ENCODE results near the gene PRKG1. TPM values are rescaled to one million over a fixed set of nuclear protein-coding genes. Genes with fewer than 3 reads are reported as not detected.

PRKG1 gene
- polyA plus RNA-seq, 1 donor (not counting 4 experiments of a cell fraction or from before 2014, with no cell fraction given): 0.24 TPM

- H3K27me3 ChIP-seq (ENCODE audit: control insufficient read depth, extremely low read depth, insufficient read depth, low read length): no peaks in the 10 kb centered on the region
- H3K79me2 ChIP-seq (ENCODE audit: control insufficient read depth, insufficient read depth, low read length): no peaks in the 10 kb centered on the region
- H3K4me2 ChIP-seq (ENCODE audit: control insufficient read depth, extremely low read depth, insufficient read depth, low read depth, low read length): no peak overlapping the region
- dilution Hi-C loops (cut with MboI; ENCODE audit: extremely low pct_ligation_motif_present, low sequenced_read_pairs): no loop called here
- no peak overlapping the region for H3K9ac ChIP-seq (ENCODE audit: control insufficient read depth, extremely low read depth, insufficient read depth, low read length)
- H2AFZ ChIP-seq (ENCODE audit: control insufficient read depth, low read length): no peak overlapping the region
- H3K4me3 ChIP-seq (ENCODE audit: control insufficient read depth in 2 of 3, extremely low read depth in 1 of 3, insufficient read depth in 2 of 3, low read depth in 1 of 3, low read length in 3 of 3): no peak overlapping the region
- no peak for TF ChIP-seq EZH2 (IDR thresholded peaks at IDR 0.05; ENCODE audit: low read length)
- no peak for TF ChIP-seq CTCF (optimal IDR thresholded peaks at IDR 0.05 in 1 of 3, IDR thresholded peaks at IDR 0.05 in 1 of 3, conservative IDR thresholded peaks at IDR 0.05 in 1 of 3; ENCODE audit: extremely low read depth in 1 of 3, insufficient read depth in 2 of 3, low read length in 3 of 3)
- no peaks in the 10 kb centered on the region for H3K9me1 ChIP-seq (ENCODE audit: control insufficient read depth, extremely low read depth, insufficient read depth, low read length)
- DNase-seq (ENCODE audit: low read depth, low spot score) (no peak), FAIRE-seq (no peak)
- no peak overlapping the region for H3K27ac ChIP-seq (ENCODE audit: control insufficient read depth, insufficient read depth, low read length)
- no peaks in the 10 kb centered on the region for H3K9me3 ChIP-seq (ENCODE audit: control insufficient read depth, low read depth, low read length)
- no peaks in the 10 kb centered on the region for H3K36me3 ChIP-seq (ENCODE audit: control insufficient read depth in 2 of 2, extremely low read depth in 1 of 2, insufficient read depth in 2 of 2, low read length in 2 of 2)
- H3K4me1 ChIP-seq (ENCODE audit: control insufficient read depth, extremely low read depth, insufficient read depth, low read length): no peaks in the 10 kb centered on the region
- H4K20me1 ChIP-seq (ENCODE audit: control insufficient read depth, extremely low read depth, insufficient read depth, low read length): no peaks in the 10 kb centered on the region
These were observed 449.2 kb downstream of the PRKG1 start for GRCh38 chr10:51523440-51523839.

- no peak for TF ChIP-seq CTCF (optimal IDR thresholded peaks at IDR 0.05 in 1 of 3, IDR thresholded peaks at IDR 0.05 in 1 of 3, conservative IDR thresholded peaks at IDR 0.05 in 1 of 3; ENCODE audit: extremely low read depth in 1 of 3, insufficient read depth in 2 of 3, low read length in 3 of 3)
- no peak for TF ChIP-seq EZH2 (IDR thresholded peaks at IDR 0.05; ENCODE audit: low read length)
These were observed 449.8 kb downstream of the PRKG1 start for GRCh38 chr10:51524041-51524440.

More at GRCh38 chr10:51524041-51524440, 449.8 kb downstream of the PRKG1 start:
- FAIRE-seq (no peak), DNase-seq (ENCODE audit: low read depth, low spot score) (no peak)
- no peaks in the 10 kb centered on the region for H3K79me2 ChIP-seq (ENCODE audit: control insufficient read depth, insufficient read depth, low read length)
- H3K9me1 ChIP-seq (ENCODE audit: control insufficient read depth, extremely low read depth, insufficient read depth, low read length): no peaks in the 10 kb centered on the region
- no peaks in the 10 kb centered on the region for H3K27me3 ChIP-seq (ENCODE audit: control insufficient read depth, extremely low read depth, insufficient read depth, low read length)
- no peak overlapping the region for H3K4me2 ChIP-seq (ENCODE audit: control insufficient read depth, extremely low read depth, insufficient read depth, low read depth, low read length)
- H3K4me1 ChIP-seq (ENCODE audit: control insufficient read depth, extremely low read depth, insufficient read depth, low read length): no peaks in the 10 kb centered on the region
- H2AFZ ChIP-seq (ENCODE audit: control insufficient read depth, low read length): no peak overlapping the region
- H3K36me3 ChIP-seq (ENCODE audit: control insufficient read depth in 2 of 2, extremely low read depth in 1 of 2, insufficient read depth in 2 of 2, low read length in 2 of 2): no peaks in the 10 kb centered on the region
- H3K4me3 ChIP-seq (ENCODE audit: control insufficient read depth in 2 of 3, extremely low read depth in 1 of 3, insufficient read depth in 2 of 3, low read depth in 1 of 3, low read length in 3 of 3): no peak overlapping the region
- dilution Hi-C loops (cut with MboI; ENCODE audit: extremely low pct_ligation_motif_present, low sequenced_read_pairs): no loop called here
- no peak overlapping the region for H3K27ac ChIP-seq (ENCODE audit: control insufficient read depth, insufficient read depth, low read length)
- no peak overlapping the region for H3K9ac ChIP-seq (ENCODE audit: control insufficient read depth, extremely low read depth, insufficient read depth, low read length)
- H4K20me1 ChIP-seq (ENCODE audit: control insufficient read depth, extremely low read depth, insufficient read depth, low read length): no peaks in the 10 kb centered on the region
- H3K9me3 ChIP-seq (ENCODE audit: control insufficient read depth, low read depth, low read length): no peaks in the 10 kb centered on the region

Measured in keratinocyte (primary cell).